PC-3 (cell line): ENCODE results near the gene STIM1.

Source experiments
- CTCF ChIP-seq: fragments of 300-600 bp; sonication (generic); conservative IDR thresholded peaks from 2 replicates; pipeline ENCODE4 v1.5.1; 2017; ENCODE audit warnings: antibody characterized with exemption, low read depth, mild to moderate bottlenecking, low read length
- EZH2 ChIP-seq: fragments of 300-600 bp; sonication (generic); IDR thresholded peaks from one replicate; pipeline ENCODE4 v1.6.1; 2017; ENCODE audit warnings: antibody characterized with exemption, mild to moderate bottlenecking, low read length; ENCODE audit not compliant: unreplicated experiment
- EZH2phosphoT487 ChIP-seq: fragments of 300-600 bp; sonication (generic); IDR thresholded peaks from 2 replicates; pipeline ENCODE4 v1.6.1; 2018; ENCODE audit warnings: mild to moderate bottlenecking, antibody characterized with exemption, low read length, borderline replicate concordance

GRCh38 chr11:3995307-3995706, 139.8 kb downstream of the STIM1 start:
- TF ChIP-seq CTCF (no peak), EZH2 (no peak), EZH2phosphoT487 (no peak)
